Measurements from ENCODE around the gene ITPR2. TPM values are rescaled to one million over a fixed set of nuclear protein-coding genes. Genes with fewer than 3 reads are reported as not detected.

ITPR2 gene
- 2.0 to 2.7 TPM (median 2.4 TPM) in 5 replicates for total RNA-seq (2022; extraction: Qiagen RNA extraction; ENCODE audit: low read depth)

GRCh38 chr12:26832822-26833742 is at the start of gene ITPR2:
TSS of gene ITPR2 (minus strand) at chr12:26833194. CDS start at chr12:26832781, 413 bp downstream.

Other genes starting within 250 kb of the ITPR2 start
- 27.3 to 36.6 TPM (median 28.3 TPM) in 5 replicates for gene INTS13, start 104.8 kb upstream of the ITPR2 start, total RNA-seq (2022; extraction: Qiagen RNA extraction; ENCODE audit: low read depth)
- gene FGFR1OP2, start 105.3 kb upstream of the ITPR2 start, total RNA-seq (2022; extraction: Qiagen RNA extraction; ENCODE audit: low read depth) = 28.0 to 35.8 TPM (median 28.8 TPM) in 5 replicates
- gene TM7SF3, start 181.2 kb upstream of the ITPR2 start, total RNA-seq (2022; extraction: Qiagen RNA extraction; ENCODE audit: low read depth) = 64.9 to 82.2 TPM (median 75.9 TPM) in 5 replicates
- gene MED21, start 189.4 kb upstream of the ITPR2 start, total RNA-seq (2022; extraction: Qiagen RNA extraction; ENCODE audit: low read depth) = 25.3 to 33.5 TPM (median 31.7 TPM) in 5 replicates
- gene C12orf71, start 249.4 kb upstream of the ITPR2 start, total RNA-seq (2022; extraction: Qiagen RNA extraction; ENCODE audit: low read depth) = not detected in 5 replicates